SK-N-SH (cell line): ENCODE measurements around the gene DEXI. TPM values are rescaled to one million over a fixed set of nuclear protein-coding genes. Genes with fewer than 3 reads are reported as not detected.

Experiments used
- CTCF ChIA-PET: fragments of 300-600, 350-600 bp; formaldehyde crosslinking; extraction: SDS; loops from one replicate; lab custom pipeline; 2021; lab: Yijun Ruan, JAX
- POLR2A ChIA-PET: fragments of 350-600 bp; sonication (Branson Sonifier 250); formaldehyde crosslinking; extraction: SDS; loops from one replicate; lab custom pipeline; 2020; ENCODE audit warnings: antibody characterized with exemption, inconsistent platforms; lab: Yijun Ruan, JAX
- DNase-seq: peaks from one replicate; pipeline ENCODE4 v3.0.0; 2012
- H2AFZ ChIP-seq: fragments of 200-600 bp; sonication (generic); 2 replicates; pipeline ENCODE4 v1.8.1; 2016; ENCODE audit warnings: antibody characterized with exemption, mild to moderate bottlenecking, low read depth
- H3F3A ChIP-seq: fragments of 200-600 bp; sonication (generic); replicated peaks from 2 replicates; pipeline ENCODE3; 2016; ENCODE audit warnings: antibody characterized with exemption, mild to moderate bottlenecking; ENCODE audit not compliant: insufficient read depth
- H3K27ac ChIP-seq, 2 experiments: fragments of 200-500 bp in 1 of 2; fragments of 200-600 bp in 1 of 2; sonication (Bioruptor generic) in 1 of 2; sonication (generic), shearing (Covaris generic) in 1 of 2; 2 replicates each; pipeline versions ENCODE4 v1.5.1 to v1.6.1; 2014 to 2016; ENCODE audit warnings: low read depth in 2 of 2, inconsistent platforms in 1 of 2, low read length in 1 of 2, mild to moderate bottlenecking in 1 of 2, mixed read lengths in 1 of 2
- H3K27me3 ChIP-seq: fragments of 200-600 bp; sonication (generic), shearing (Covaris generic); 2 replicates; pipeline ENCODE4 v1.6.1; 2016; ENCODE audit warnings: mixed run types; ENCODE audit not compliant: insufficient read depth
- H3K36me3 ChIP-seq, 2 experiments: fragments of 200-500 bp in 1 of 2; fragments of 200-600 bp in 1 of 2; sonication (Bioruptor generic) in 1 of 2; sonication (generic) in 1 of 2; replicated peaks in 1 of 2; 2 replicates each; pipeline versions ENCODE3 to v1.5.1; 2014 to 2016; ENCODE audit warnings: low read length in 1 of 2, mild to moderate bottlenecking in 1 of 2; ENCODE audit not compliant: insufficient read depth in 2 of 2, control insufficient read depth in 1 of 2
- H3K4me1 ChIP-seq, 2 experiments: fragments of 200-500 bp in 1 of 2; fragments of 200-600 bp in 1 of 2; sonication (Bioruptor generic) in 1 of 2; sonication (generic), shearing (Covaris generic) in 1 of 2; 2 replicates each; pipeline versions ENCODE4 v1.5.1 to v1.6.1; 2014 to 2016; ENCODE audit warnings: low read depth in 1 of 2, low read length in 1 of 2, mixed run types in 1 of 2; ENCODE audit not compliant: insufficient read depth in 2 of 2, control insufficient read depth in 1 of 2
- H3K4me2 ChIP-seq: fragments of 200-600 bp; sonication (generic), shearing (Covaris generic); 2 replicates; pipeline ENCODE4 v1.6.1; 2017; ENCODE audit warnings: mixed run types
- H3K4me3 ChIP-seq, 2 experiments: fragments of 200-500 bp in 1 of 2; fragments of 200-600 bp in 1 of 2; sonication (Bioruptor generic) in 1 of 2; sonication (generic), shearing (Covaris generic) in 1 of 2; 2 replicates each; pipeline versions ENCODE4 v1.5.1 to v1.8.1; 2014 to 2016; ENCODE audit warnings: low read depth in 2 of 2, inconsistent platforms in 1 of 2, low read length in 1 of 2, mild to moderate bottlenecking in 1 of 2, mixed read lengths in 1 of 2, moderate library complexity in 1 of 2
- H3K79me2 ChIP-seq: fragments of 200-600 bp; sonication (generic); 2 replicates; pipeline ENCODE4 v1.8.1; 2017; ENCODE audit warnings: mild to moderate bottlenecking; ENCODE audit not compliant: insufficient read depth
- H3K9ac ChIP-seq: fragments of 200-600 bp; sonication (generic); 2 replicates; pipeline ENCODE4 v1.6.1; 2017; ENCODE audit warnings: mixed run types
- H3K9me2 ChIP-seq: fragments of 200-600 bp; sonication (generic); 2 replicates; pipeline ENCODE4 v1.6.1; 2017; ENCODE audit warnings: mixed run types
- H3K9me3 ChIP-seq: fragments of 200-600 bp; sonication (generic); 2 replicates; pipeline ENCODE4 v1.6.1; 2017; ENCODE audit warnings: mixed run types, mild to moderate bottlenecking, moderate library complexity
- H4K20me1 ChIP-seq: fragments of 200-600 bp; sonication (generic); 2 replicates; pipeline ENCODE4 v1.6.1; 2017; ENCODE audit warnings: mild to moderate bottlenecking, mixed run types; ENCODE audit not compliant: insufficient read depth
- JUND ChIP-seq: IDR thresholded peaks from 2 replicates; pipeline ENCODE4 v1.4.0; 2012
- MEF2A ChIP-seq: IDR thresholded peaks from 2 replicates; pipeline ENCODE4 v1.4.0; 2012; ENCODE audit warnings: low read depth, borderline replicate concordance
- MXI1 ChIP-seq: IDR thresholded peaks from 2 replicates; pipeline ENCODE4 v1.6.1; 2012; ENCODE audit warnings: mild to moderate bottlenecking, low read depth, low read length, improper control_type of control experiment
- NFIC ChIP-seq: IDR thresholded peaks from 2 replicates; pipeline ENCODE4 v1.4.0; 2012; ENCODE audit warnings: borderline replicate concordance
- POLR2AphosphoS5 ChIP-seq: IDR thresholded peaks from 2 replicates; pipeline ENCODE4 v1.6.1; 2012; ENCODE audit warnings: low read depth, low read length
- RAD21 ChIP-seq: IDR thresholded peaks from 2 replicates; pipeline ENCODE4 v1.6.1; 2012; ENCODE audit warnings: mild to moderate bottlenecking, low read length
- RCOR1 ChIP-seq: fragments of 150-350 bp; IDR thresholded peaks from 2 replicates; pipeline ENCODE4 v1.6.1; 2017; ENCODE audit warnings: antibody characterized with exemption, low read length
- RXRA ChIP-seq: IDR thresholded peaks from 2 replicates; pipeline ENCODE4 v1.4.0; 2012; ENCODE audit warnings: low read depth, mild to moderate bottlenecking, borderline replicate concordance
- SIN3A ChIP-seq: IDR thresholded peaks from 2 replicates; pipeline ENCODE4 v1.6.1; 2012; ENCODE audit warnings: low read depth, mild to moderate bottlenecking, low read length, moderate library complexity, borderline replicate concordance
- TAF1 ChIP-seq: IDR thresholded peaks from 2 replicates; pipeline ENCODE4 v1.6.1; 2012; ENCODE audit warnings: low read depth, mild to moderate bottlenecking, low read length, moderate library complexity, borderline replicate concordance
- TEAD4 ChIP-seq: IDR thresholded peaks from 2 replicates; pipeline ENCODE4 v1.4.0; 2012; ENCODE audit warnings: mild to moderate bottlenecking, borderline replicate concordance; ENCODE audit not compliant: insufficient read depth
- YY1 ChIP-seq: IDR thresholded peaks from 2 replicates; pipeline ENCODE4 v1.4.0; 2012; ENCODE audit warnings: low read depth, mild to moderate bottlenecking
- WGBS: methylation state at CpG from one replicate; pipeline ENCODE4 v1.1.6; 2017; ENCODE audit warnings: low lambda C conversion rate; 5-methylcytosine and 5-hydroxymethylcytosine counted together
- polyA plus RNA-seq, 3 experiments: library from polyadenylated mRNA; depleted of rRNA; stranded (reverse); fragments of >200 nt; gene quantifications; 2 replicates each; pipeline ENCODE4 v1.2.3, GENCODE V29; 2012
- TF ChIP-seq, protein P1 (sequence below): IDR thresholded peaks from 2 replicates; pipeline ENCODE4 v1.4.0; 2012; ENCODE audit warnings: low read depth, borderline replicate concordance
- TF ChIP-seq, protein P2 (sequence below): IDR thresholded peaks from 2 replicates; pipeline ENCODE4 v1.4.0; 2012; ENCODE audit warnings: low read depth
- TF ChIP-seq, protein P3 (sequence below): fragments of 200-600 bp; sonication (generic); IDR thresholded peaks from 2 replicates; pipeline ENCODE4 v1.6.1; 2017; ENCODE audit warnings: antibody characterized with exemption, mild to moderate bottlenecking, moderate library complexity
- TF ChIP-seq, protein P4 (sequence below): IDR thresholded peaks from 2 replicates; pipeline ENCODE4 v1.4.0; 2012; ENCODE audit warnings: low read depth, borderline replicate concordance

The DEXI gene
- polyA plus RNA-seq, 1 of the 3 experiments (the other 2 are of a cell fraction) = 55.5 TPM

DNA sequence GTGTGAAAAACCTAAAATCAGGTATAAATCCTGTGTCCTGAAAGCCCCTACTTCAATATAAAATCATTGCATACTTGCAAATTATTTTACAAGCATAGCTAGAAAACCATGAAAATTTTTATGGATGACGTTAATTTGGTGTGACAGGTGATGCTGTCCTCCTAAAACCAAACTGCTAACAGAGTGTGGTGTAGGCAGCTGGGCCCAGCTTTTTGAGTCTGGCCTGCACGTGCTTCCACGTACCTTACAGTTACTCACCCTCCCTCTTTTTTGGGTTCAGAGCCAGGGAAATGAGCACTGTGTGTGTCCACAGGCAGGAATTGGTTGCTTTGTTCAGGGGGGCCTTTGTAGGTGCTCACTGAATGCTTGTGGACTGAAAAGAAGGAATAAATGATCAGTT, 38.5 kb upstream of the DEXI start (continued):
- TF ChIP-seq TEAD4 = no peak
- TF ChIP-seq TAF1 = no peak
- no peak for TF ChIP-seq MXI1
- TF ChIP-seq POLR2AphosphoS5 = no peak
- TF ChIP-seq, protein P1, sequence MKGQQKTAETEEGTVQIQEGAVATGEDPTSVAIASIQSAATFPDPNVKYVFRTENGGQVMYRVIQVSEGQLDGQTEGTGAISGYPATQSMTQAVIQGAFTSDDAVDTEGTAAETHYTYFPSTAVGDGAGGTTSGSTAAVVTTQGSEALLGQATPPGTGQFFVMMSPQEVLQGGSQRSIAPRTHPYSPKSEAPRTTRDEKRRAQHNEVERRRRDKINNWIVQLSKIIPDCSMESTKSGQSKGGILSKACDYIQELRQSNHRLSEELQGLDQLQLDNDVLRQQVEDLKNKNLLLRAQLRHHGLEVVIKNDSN = no peak
- TF ChIP-seq, protein P2, sequence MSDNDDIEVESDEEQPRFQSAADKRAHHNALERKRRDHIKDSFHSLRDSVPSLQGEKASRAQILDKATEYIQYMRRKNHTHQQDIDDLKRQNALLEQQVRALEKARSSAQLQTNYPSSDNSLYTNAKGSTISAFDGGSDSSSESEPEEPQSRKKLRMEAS = no peak
- TF ChIP-seq, all 33 proteins: peak for 0

DNA sequence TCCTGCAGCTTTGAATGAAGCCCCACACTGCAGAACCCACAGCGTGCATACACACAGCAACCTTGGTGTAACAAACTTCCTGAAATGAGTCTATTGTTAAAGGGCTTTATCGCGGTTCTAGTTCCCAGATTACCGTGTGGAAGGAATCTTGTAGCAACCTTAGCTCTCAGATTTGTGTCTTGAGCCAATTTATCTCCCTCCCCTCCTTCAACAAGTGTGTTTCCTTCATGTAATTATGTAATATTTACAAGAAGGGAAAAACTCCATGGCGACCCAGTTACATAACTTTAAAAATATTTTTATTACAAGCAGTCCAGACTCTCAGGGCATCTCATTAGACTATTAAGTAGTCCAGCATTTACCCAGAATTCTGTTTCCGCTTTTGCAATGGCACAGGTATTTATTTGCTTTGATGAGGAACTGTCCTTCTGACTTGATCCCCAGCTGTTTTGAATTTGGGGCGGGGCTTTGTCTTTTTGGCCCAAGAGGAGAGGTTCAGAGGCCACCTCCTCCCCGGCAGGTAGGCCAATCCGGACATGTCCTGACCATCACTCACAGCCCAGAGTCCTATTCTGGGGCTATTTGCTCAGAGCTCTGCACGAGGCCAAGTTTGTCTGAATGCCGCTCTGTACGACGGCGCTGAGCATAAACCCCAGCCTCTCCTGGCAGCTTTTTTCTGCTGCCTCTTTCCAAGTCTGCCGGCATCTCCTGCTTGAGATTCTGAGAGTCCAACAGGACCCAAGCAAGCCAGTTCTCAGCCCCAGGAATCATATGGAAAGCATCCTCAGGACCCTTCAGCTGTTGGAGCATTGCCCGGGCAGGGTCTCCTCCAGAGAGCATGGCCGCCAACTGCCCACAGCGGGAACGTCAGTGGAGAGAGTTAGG, 37.7 kb upstream of the DEXI start:
- peaks cover 0 to 11% of the 10 kb centered on the region in 2 experiments; a peak in 2 of 4 replicates for H3K4me1 ChIP-seq
- no peaks in the 10 kb centered on the region for H3K79me2 ChIP-seq
- peak overlapping the region in 1 of 2 experiments; percentile 30; a peak in 1 of 4 replicates for H3K27ac ChIP-seq
- H3K9ac ChIP-seq = no peak overlapping the region
- DNase-seq = no peak
- H3K9me3 ChIP-seq = no peaks in the 10 kb centered on the region
- 92% methylated on average over 17 of the region's 19 CpGs for WGBS
- H2AFZ ChIP-seq = no peak overlapping the region
- H3K4me2 ChIP-seq = no peak overlapping the region
- no peaks in the 10 kb centered on the region for H3F3A ChIP-seq
- H3K27me3 ChIP-seq = no peaks in the 10 kb centered on the region
- no peaks in the 10 kb centered on the region for H3K9me2 ChIP-seq
- ChIA-PET POLR2A (no interaction called here), CTCF (interaction anchor here (0.6 to 2.2 kb wide), 4 partner anchors 9 to 276 kb away, joined by 3 to 16 read pairs (median 3); partner anchors contain the start of gene SOCS1)
- no peaks in the 10 kb centered on the region for H4K20me1 ChIP-seq
- peaks cover 28 to 37% of the 10 kb centered on the region in 2 experiments for H3K36me3 ChIP-seq
- TF ChIP-seq TEAD4 (no peak), RCOR1 (no peak), SIN3A (no peak), NFIC (no peak), MEF2A (no peak), YY1 (no peak), RAD21 (no peak), MXI1 (no peak), JUND (no peak), RXRA (no peak)
- TF ChIP-seq, protein P3, sequence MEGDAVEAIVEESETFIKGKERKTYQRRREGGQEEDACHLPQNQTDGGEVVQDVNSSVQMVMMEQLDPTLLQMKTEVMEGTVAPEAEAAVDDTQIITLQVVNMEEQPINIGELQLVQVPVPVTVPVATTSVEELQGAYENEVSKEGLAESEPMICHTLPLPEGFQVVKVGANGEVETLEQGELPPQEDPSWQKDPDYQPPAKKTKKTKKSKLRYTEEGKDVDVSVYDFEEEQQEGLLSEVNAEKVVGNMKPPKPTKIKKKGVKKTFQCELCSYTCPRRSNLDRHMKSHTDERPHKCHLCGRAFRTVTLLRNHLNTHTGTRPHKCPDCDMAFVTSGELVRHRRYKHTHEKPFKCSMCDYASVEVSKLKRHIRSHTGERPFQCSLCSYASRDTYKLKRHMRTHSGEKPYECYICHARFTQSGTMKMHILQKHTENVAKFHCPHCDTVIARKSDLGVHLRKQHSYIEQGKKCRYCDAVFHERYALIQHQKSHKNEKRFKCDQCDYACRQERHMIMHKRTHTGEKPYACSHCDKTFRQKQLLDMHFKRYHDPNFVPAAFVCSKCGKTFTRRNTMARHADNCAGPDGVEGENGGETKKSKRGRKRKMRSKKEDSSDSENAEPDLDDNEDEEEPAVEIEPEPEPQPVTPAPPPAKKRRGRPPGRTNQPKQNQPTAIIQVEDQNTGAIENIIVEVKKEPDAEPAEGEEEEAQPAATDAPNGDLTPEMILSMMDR = no peak
- TF ChIP-seq, protein P4, sequence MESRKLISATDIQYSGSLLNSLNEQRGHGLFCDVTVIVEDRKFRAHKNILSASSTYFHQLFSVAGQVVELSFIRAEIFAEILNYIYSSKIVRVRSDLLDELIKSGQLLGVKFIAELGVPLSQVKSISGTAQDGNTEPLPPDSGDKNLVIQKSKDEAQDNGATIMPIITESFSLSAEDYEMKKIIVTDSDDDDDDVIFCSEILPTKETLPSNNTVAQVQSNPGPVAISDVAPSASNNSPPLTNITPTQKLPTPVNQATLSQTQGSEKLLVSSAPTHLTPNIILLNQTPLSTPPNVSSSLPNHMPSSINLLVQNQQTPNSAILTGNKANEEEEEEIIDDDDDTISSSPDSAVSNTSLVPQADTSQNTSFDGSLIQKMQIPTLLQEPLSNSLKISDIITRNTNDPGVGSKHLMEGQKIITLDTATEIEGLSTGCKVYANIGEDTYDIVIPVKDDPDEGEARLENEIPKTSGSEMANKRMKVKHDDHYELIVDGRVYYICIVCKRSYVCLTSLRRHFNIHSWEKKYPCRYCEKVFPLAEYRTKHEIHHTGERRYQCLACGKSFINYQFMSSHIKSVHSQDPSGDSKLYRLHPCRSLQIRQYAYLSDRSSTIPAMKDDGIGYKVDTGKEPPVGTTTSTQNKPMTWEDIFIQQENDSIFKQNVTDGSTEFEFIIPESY = no peak
- TF ChIP-seq, all 33 proteins: peak for 0
- no peak overlapping the region for H3K4me3 ChIP-seq
